Measurements from ENCODE around the gene TMEM191C. TPM values are rescaled to one million over a fixed set of nuclear protein-coding genes. Genes with fewer than 3 reads are reported as not detected.
"Not testable (repeated sequence)": the region's sequence is repeated elsewhere in the genome, so short reads cannot be mapped to it uniquely, and the experiment has no call there.

TMEM191C gene
- total and polyA plus RNA-seq, 5 experiments from 2014 or later, result 1.0 to 5.6 (median 1.5) TPM

GRCh38 chr22:21449531-21450319 is 17.5 kb upstream of the TMEM191C start:
- H3K4me3 Mint-ChIP-seq, result peak overlapping the region in 1 of 10 donors; percentile 30
- ATAC-seq (no peak), DNase-seq (no peak)
- no peaks in the 10 kb centered on the region for H3K4me1 Mint-ChIP-seq
- no peaks in the 10 kb centered on the region for H3K9me3 Mint-ChIP-seq
- H3K27ac Mint-ChIP-seq, result peak overlapping the region in 1 of 10 donors; percentile 31
- H3K27me3 Mint-ChIP-seq, result no peaks in the 10 kb centered on the region
- peaks cover 0 to 22% (median 0%) of the 10 kb centered on the region in 3 donors for H3K36me3 Mint-ChIP-seq
- POLR2A ChIA-PET, result no interaction called here

DNA sequence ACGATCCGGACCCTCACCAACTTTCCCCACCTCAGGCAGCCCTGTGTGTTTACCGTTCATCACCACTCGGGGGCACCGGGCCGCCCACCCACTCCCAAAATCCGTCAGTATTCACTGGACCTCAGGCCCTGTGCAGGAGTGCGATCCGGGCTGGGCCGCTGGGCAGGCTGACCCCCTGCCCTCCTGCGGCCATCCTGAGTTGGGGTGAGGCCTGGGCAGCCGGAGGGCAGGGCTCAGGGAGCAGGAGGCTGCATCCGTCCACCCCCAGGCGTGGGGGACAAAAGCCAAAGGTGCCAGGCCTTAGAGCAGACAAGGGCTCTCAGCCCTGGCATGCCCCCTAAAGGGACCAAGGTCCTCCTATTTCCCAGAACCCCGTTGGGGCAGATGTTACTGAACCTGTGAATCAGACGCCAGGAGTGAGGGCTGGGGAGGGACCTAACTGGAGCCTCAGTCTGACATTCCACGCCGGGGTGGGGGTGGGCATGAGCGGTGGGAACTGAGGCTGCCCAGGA is 16.8 kb upstream of the TMEM191C start:
- Mint-ChIP-seq H3K4me1 (no peaks in the 10 kb centered on the region), H3K27me3 (no peaks in the 10 kb centered on the region), H3K36me3 (peaks cover 0 to 22% (median 0%) of the 10 kb centered on the region in 3 donors), H3K27ac (no peak overlapping the region), H3K9me3 (no peaks in the 10 kb centered on the region), H3K4me3 (no peak overlapping the region)
- POLR2A ChIA-PET, result no interaction called here
- DNase-seq, result no peak
- no peak for ATAC-seq

DNA sequence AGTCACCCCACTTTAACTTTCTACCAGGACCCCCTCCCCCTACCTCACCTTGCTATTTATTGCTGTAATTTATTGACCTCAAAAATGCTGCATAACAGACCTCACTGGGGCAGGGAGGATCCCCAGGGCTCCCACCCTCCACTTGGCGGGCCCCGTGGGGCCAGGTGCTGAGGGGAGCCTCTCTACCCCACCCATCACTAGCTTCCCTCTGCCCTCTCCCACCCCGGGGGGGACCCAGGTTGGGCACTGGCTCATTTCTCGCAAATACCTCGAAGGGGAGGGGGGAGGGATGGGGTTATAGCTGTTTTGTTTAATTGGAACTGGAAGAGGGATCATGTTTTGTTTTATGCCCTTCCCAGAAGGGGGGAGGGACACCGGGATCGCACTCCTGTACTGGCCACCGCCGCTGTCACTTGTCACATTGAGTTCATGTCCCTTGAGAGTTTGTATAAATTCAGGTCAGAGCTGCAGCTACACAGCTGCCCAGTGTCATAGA is 16.3 kb upstream of the TMEM191C start:
- no peak for DNase-seq
- no peak overlapping the region for H3K27ac Mint-ChIP-seq
- no peaks in the 10 kb centered on the region for H3K9me3 Mint-ChIP-seq
- POLR2A ChIA-PET, result no interaction called here
- no peak overlapping the region for H3K4me3 Mint-ChIP-seq
- H3K27me3 Mint-ChIP-seq, result no peaks in the 10 kb centered on the region
- no peaks in the 10 kb centered on the region for H3K4me1 Mint-ChIP-seq
- no peak for ATAC-seq
- peaks cover 0 to 19% (median 0%) of the 10 kb centered on the region in 3 donors for H3K36me3 Mint-ChIP-seq

DNA sequence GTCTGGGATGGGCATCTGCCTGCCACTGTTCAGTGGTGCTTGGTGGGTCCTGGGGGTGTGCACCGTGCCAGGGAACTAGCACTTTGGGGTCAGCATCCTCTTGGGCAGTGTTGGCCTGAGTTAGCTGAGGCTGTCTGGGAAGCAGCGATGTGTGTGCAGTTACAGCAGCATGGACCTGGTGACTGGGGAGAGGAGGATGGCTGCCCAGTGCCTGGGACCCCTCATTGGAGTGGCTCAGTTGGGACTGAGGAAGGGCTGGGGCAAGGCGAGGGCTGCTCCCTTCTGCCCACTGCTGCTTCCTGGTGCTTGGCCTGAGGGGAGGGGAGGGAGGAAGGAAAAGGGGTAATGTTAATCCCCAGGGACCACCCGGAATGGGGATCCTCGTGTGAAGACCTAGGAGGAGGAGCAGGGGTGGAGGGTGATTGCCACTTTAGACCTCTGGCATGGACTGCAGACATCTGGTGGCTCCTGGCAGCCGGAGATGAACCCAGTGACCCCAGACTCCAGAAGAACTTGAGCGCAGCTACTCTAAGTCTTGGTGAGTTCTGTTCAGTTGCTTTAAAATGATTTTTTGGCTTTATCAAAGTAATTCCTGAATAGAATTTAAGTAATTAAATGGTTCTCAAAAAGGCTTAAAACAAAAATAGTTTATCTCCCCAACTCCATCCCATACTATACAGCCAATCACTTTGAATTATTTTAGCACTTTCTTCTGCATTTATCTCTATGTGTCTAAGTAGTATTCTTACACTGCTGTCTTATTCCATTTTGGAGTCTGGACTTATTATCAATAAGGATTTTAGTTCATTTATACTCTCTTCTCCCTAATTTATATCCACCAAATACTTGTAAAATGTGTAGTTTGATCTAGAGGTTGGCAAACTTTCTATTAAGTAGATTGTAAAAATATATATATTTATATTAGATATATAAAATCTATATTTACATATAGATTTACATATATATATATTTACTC is 15.4 kb upstream of the TMEM191C start:
- ATAC-seq (no peak), DNase-seq (no peak)
- Mint-ChIP-seq H3K4me3 (peak overlapping the region in 1 of 10 donors; percentile 20), H3K9me3 (no peaks in the 10 kb centered on the region), H3K4me1 (no peaks in the 10 kb centered on the region), H3K27me3 (no peaks in the 10 kb centered on the region), H3K27ac (peak overlapping the region in 1 of 10 donors; percentile 72), H3K36me3 (peaks cover 0 to 12% (median 0%) of the 10 kb centered on the region in 3 donors)
- POLR2A ChIA-PET, result no interaction called here

GRCh38 chr22:21452666-21453065 is 14.5 kb upstream of the TMEM191C start:
- POLR2A ChIA-PET, H3K36me3 Mint-ChIP-seq, H3K9me3 Mint-ChIP-seq, ATAC-seq, H3K4me1 Mint-ChIP-seq, DNase-seq, H3K4me3 Mint-ChIP-seq, H3K27me3 Mint-ChIP-seq: not testable (repeated sequence)
- H3K27ac Mint-ChIP-seq, result peak overlapping the region in 1 of 10 donors; percentile 72

GRCh38 chr22:21454998-21455333 is 12.2 kb upstream of the TMEM191C start:
- H3K4me3 Mint-ChIP-seq, ATAC-seq, H3K4me1 Mint-ChIP-seq, POLR2A ChIA-PET, H3K27me3 Mint-ChIP-seq, DNase-seq, H3K27ac Mint-ChIP-seq, H3K9me3 Mint-ChIP-seq, H3K36me3 Mint-ChIP-seq: not testable (repeated sequence)

DNA sequence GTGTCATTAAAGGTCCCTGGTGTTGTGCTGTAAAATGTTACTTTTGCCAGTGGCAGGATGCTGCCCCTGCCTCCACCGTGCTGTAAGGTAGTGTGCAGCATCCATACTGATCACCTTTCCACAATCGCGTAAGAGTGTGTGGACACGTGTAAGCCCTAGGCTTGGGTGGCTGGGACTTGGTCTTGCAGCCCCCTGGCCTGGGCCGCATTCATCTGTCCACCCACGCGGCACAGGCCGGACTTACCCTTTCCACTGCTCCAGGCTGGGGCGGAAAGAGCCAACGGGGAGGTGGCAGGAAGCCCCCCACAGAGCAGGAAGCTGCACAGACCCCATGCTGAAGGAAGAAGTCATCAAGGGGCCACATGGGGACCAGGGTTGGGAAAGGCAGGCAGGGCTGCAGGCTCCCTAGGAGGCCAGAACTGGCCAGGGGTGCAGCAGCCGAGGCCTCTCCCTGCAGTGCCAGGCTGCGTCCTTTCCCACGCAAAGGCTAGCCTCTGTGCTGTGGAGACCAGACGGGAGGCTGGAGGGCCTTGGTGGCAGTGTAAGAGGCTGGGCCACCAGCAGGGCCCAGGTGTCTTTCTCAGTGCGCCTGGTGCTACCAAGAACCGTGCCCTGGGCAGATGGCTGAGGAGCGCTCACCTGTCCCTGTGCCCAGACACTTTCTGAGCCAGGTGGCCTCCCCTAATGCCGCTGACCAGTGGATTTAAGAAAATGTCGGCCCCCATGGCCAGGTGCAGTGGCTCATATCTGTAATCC is 11.7 kb upstream of the TMEM191C start:
- POLR2A ChIA-PET, result no interaction called here
- Mint-ChIP-seq H3K36me3 (no peaks in the 10 kb centered on the region), H3K9me3 (no peaks in the 10 kb centered on the region), H3K4me3 (no peak overlapping the region), H3K27ac (no peak overlapping the region), H3K27me3 (no peaks in the 10 kb centered on the region), H3K4me1 (no peaks in the 10 kb centered on the region)
- DNase-seq, result no peak
- ATAC-seq, result no peak

- peak overlapping the region in 1 of 10 donors; percentile 49 for H3K27ac Mint-ChIP-seq
Observed at GRCh38 chr22:21457023-21457787, 10.0 kb upstream of the TMEM191C start.

GRCh38 chr22:21462672-21463071 is 4.5 kb upstream of the TMEM191C start:
- ATAC-seq, DNase-seq, H3K4me1 Mint-ChIP-seq, H3K36me3 Mint-ChIP-seq, H3K9me3 Mint-ChIP-seq, H3K27ac Mint-ChIP-seq, H3K27me3 Mint-ChIP-seq, POLR2A ChIA-PET, H3K4me3 Mint-ChIP-seq: not testable (repeated sequence)

More at GRCh38 chr22:21457023-21457787, 10.0 kb upstream of the TMEM191C start:
- Mint-ChIP-seq H3K4me3 (no peak overlapping the region), H3K36me3 (no peaks in the 10 kb centered on the region), H3K27me3 (no peaks in the 10 kb centered on the region), H3K4me1 (no peaks in the 10 kb centered on the region), H3K9me3 (no peaks in the 10 kb centered on the region)
- DNase-seq, result no peak
- POLR2A ChIA-PET, result no interaction called here
- ATAC-seq, result no peak

- H3K36me3 Mint-ChIP-seq, H3K9me3 Mint-ChIP-seq, H3K27me3 Mint-ChIP-seq, H3K4me1 Mint-ChIP-seq, POLR2A ChIA-PET: not testable (repeated sequence)
- H3K4me3 Mint-ChIP-seq, result peak overlapping the region; percentile 86 to 96 (median 90)
- peak; percentile 80 to 98 (median 90) for DNase-seq
- peak overlapping the region; percentile 76 to 99 (median 97) for H3K27ac Mint-ChIP-seq
- ATAC-seq, result peak; percentile 86 to 87
Observed at GRCh38 chr22:21468194-21469096, 1.3 kb downstream of the TMEM191C start.
